SK-N-SH treated with all-trans-retinoic acid at 6 μM for 48 hours (cell line): ENCODE results near the gene GATM.

Experiments
- ATAC-seq: fragments of 200-7000 bp; cut with Tn5 transposase; 3 replicates; pipeline ENCODE4 v1.9.1; 2020; ENCODE audit warnings: mild to moderate bottlenecking, moderate library complexity
- ARNTL ChIP-seq: fragments of 450-650 bp; formaldehyde crosslinking; IDR thresholded peaks from 2 replicates; pipeline ENCODE4 v1.5.0; 2020; ENCODE audit warnings: low read depth, mild to moderate bottlenecking, moderate library complexity, borderline replicate concordance
- BACH2 ChIP-seq: fragments of 250-450 bp; sonication (Bioruptor Pico); IDR thresholded peaks from 2 replicates; pipeline ENCODE4 v1.9.0; 2021; ENCODE audit warnings: mild to moderate bottlenecking, borderline replicate concordance
- CSDC2 ChIP-seq: fragments of 250-450 bp; sonication (Bioruptor Pico); IDR thresholded peaks from 2 replicates; pipeline ENCODE4 v1.5.0; 2020; ENCODE audit warnings: mild to moderate bottlenecking, moderate library complexity
- CSRNP3 ChIP-seq: fragments of 250-450 bp; sonication (Bioruptor Pico); IDR thresholded peaks from 2 replicates; pipeline ENCODE4 v1.5.1; 2021; ENCODE audit warnings: mild to moderate bottlenecking, moderate library complexity
- ESRRG ChIP-seq: fragments of 250-450 bp; sonication (Bioruptor Pico); IDR thresholded peaks from 2 replicates; pipeline ENCODE4 v1.6.1; 2021; ENCODE audit warnings: mild to moderate bottlenecking
- GLIS3 ChIP-seq: fragments of 250-450 bp; sonication (Bioruptor Pico); IDR thresholded peaks from 2 replicates; pipeline ENCODE4 v1.5.0; 2020; ENCODE audit warnings: mild to moderate bottlenecking, moderate library complexity
- ISL1 ChIP-seq: fragments of 250-450 bp; sonication (Bioruptor Pico); IDR thresholded peaks from 2 replicates; pipeline ENCODE4 v2.1.2; 2022; ENCODE audit warnings: mild to moderate bottlenecking, moderate library complexity
- OSR1 ChIP-seq: fragments of 250-450 bp; sonication (Bioruptor Pico); IDR thresholded peaks from 2 replicates; pipeline ENCODE4 v1.8.0; 2022; ENCODE audit warnings: moderate library complexity, mild to moderate bottlenecking, inconsistent platforms
- POU6F1 ChIP-seq: fragments of 250-450 bp; sonication (Bioruptor Pico); IDR thresholded peaks from 2 replicates; pipeline ENCODE4 v1.8.0; 2021; ENCODE audit warnings: low read depth, mild to moderate bottlenecking, moderate library complexity, borderline replicate concordance
- PPARA ChIP-seq: fragments of 250-450 bp; sonication (Bioruptor Pico); IDR thresholded peaks from 2 replicates; pipeline ENCODE4 v1.5.0; 2020; ENCODE audit warnings: mild to moderate bottlenecking, borderline replicate concordance
- RARB ChIP-seq: fragments of 250-450 bp; sonication (Bioruptor Pico); IDR thresholded peaks from 2 replicates; pipeline ENCODE4 v1.8.0; 2021; ENCODE audit warnings: mild to moderate bottlenecking, moderate library complexity
- SNAI2 ChIP-seq: fragments of 250-450 bp; sonication (Bioruptor Pico); IDR thresholded peaks from 2 replicates; pipeline ENCODE4 v1.5.0; 2020; ENCODE audit warnings: mild to moderate bottlenecking, moderate library complexity
- TCF4 ChIP-seq: fragments of 250-450 bp; sonication (Bioruptor Pico); IDR thresholded peaks from 2 replicates; pipeline ENCODE4 v1.8.0; 2021; ENCODE audit warnings: mild to moderate bottlenecking, moderate library complexity, borderline replicate concordance
- TOX ChIP-seq: fragments of 250-450 bp; sonication (Bioruptor Pico); IDR thresholded peaks from 2 replicates; pipeline ENCODE4 v1.8.0; 2021; ENCODE audit warnings: mild to moderate bottlenecking, moderate library complexity, borderline replicate concordance
- TSHZ2 ChIP-seq: fragments of 250-450 bp; sonication (Bioruptor Pico); IDR thresholded peaks from 2 replicates; pipeline ENCODE4 v1.5.0; 2020; ENCODE audit warnings: mild to moderate bottlenecking, moderate library complexity
- ZC3H10 ChIP-seq: fragments of 250-450 bp; sonication (Bioruptor Pico); IDR thresholded peaks from 2 replicates; pipeline ENCODE4 v1.5.1; 2021; ENCODE audit warnings: mild to moderate bottlenecking, moderate library complexity
- ZFP3 ChIP-seq: fragments of 250-450 bp; sonication (Bioruptor Pico); IDR thresholded peaks from 2 replicates; pipeline ENCODE4 v1.5.0; 2020; ENCODE audit warnings: mild to moderate bottlenecking, moderate library complexity
- ZFP30 ChIP-seq: fragments of 450-650 bp; formaldehyde crosslinking; IDR thresholded peaks from 2 replicates; pipeline ENCODE4 v1.5.0; 2022; ENCODE audit warnings: mild to moderate bottlenecking, moderate library complexity
- ZNF70 ChIP-seq: fragments of 450-650 bp; formaldehyde crosslinking; IDR thresholded peaks from 2 replicates; pipeline ENCODE4 v1.5.0; 2020; ENCODE audit warnings: mild to moderate bottlenecking, moderate library complexity
- ZNF8 ChIP-seq: fragments of 450-650 bp; formaldehyde crosslinking; IDR thresholded peaks from 2 replicates; pipeline ENCODE4 v1.5.0; 2020; ENCODE audit warnings: mild to moderate bottlenecking, moderate library complexity
- TF ChIP-seq, protein P1 (sequence below): fragments of 250-450 bp; sonication (Bioruptor Pico); IDR thresholded peaks from 2 replicates; pipeline ENCODE4 v1.8.0; 2020; ENCODE audit warnings: mild to moderate bottlenecking, moderate library complexity, borderline replicate concordance
- TF ChIP-seq, protein P2 (sequence below): fragments of 250-450 bp; sonication (Bioruptor Pico); IDR thresholded peaks from 2 replicates; pipeline ENCODE4 v1.5.1; 2020; ENCODE audit warnings: low read depth, mild to moderate bottlenecking, moderate library complexity

The GATM gene

DNA sequence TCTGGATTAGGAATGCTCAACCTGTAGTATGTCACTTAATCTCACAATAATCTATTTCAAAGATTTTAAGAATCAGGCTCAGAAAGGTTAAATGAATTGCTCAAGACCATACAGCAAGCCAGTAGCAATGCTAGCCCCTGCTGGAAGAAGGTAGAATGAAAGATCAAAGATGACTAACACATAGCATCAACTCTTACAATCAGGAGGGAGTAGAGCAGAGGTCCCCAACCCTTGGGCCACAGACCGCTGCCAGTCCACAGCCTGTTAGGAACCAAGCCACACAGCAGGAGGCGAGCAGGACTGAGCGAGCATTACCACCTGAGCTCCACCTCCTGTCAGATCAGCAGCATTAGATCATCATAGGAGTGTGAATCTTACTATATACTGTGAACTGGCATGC is 15.5 kb upstream of the GATM start (continued):
- TF ChIP-seq, protein P1, sequence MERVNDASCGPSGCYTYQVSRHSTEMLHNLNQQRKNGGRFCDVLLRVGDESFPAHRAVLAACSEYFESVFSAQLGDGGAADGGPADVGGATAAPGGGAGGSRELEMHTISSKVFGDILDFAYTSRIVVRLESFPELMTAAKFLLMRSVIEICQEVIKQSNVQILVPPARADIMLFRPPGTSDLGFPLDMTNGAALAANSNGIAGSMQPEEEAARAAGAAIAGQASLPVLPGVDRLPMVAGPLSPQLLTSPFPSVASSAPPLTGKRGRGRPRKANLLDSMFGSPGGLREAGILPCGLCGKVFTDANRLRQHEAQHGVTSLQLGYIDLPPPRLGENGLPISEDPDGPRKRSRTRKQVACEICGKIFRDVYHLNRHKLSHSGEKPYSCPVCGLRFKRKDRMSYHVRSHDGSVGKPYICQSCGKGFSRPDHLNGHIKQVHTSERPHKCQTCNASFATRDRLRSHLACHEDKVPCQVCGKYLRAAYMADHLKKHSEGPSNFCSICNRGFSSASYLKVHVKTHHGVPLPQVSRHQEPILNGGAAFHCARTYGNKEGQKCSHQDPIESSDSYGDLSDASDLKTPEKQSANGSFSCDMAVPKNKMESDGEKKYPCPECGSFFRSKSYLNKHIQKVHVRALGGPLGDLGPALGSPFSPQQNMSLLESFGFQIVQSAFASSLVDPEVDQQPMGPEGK, result no peak
- no peak for TF ChIP-seq TOX

- ATAC-seq, result no peak
- TF ChIP-seq TSHZ2 (CRISPR knock-in tag), result no peak
- no peak for TF ChIP-seq ARNTL (CRISPR knock-in tag)
- no peak for TF ChIP-seq POU6F1 (CRISPR knock-in tag)
- no peak for TF ChIP-seq CSRNP3
- TF ChIP-seq, protein P1, result no peak
- no peak for TF ChIP-seq RARB (CRISPR knock-in tag)
- no peak for TF ChIP-seq ZNF70
- TF ChIP-seq OSR1 (CRISPR knock-in tag), result no peak
- TF ChIP-seq PPARA, result no peak
- no peak for TF ChIP-seq ZFP30 (CRISPR knock-in tag)
Observed at GRCh38 chr15:45392584-45392855, 14.2 kb upstream of the GATM start.

GRCh38 chr15:45391746-45392583 is 13.6 kb upstream of the GATM start:
- no peak for TF ChIP-seq ARNTL (CRISPR knock-in tag)
- no peak for TF ChIP-seq GLIS3
- no peak for TF ChIP-seq ZC3H10
- no peak for TF ChIP-seq TOX
- no peak for TF ChIP-seq ISL1
- TF ChIP-seq CSDC2, result no peak
- TF ChIP-seq BACH2 (CRISPR knock-in tag), result no peak
- TF ChIP-seq ZNF8 (CRISPR knock-in tag), result no peak
- no peak for TF ChIP-seq ZNF70
- no peak for TF ChIP-seq TCF4 (CRISPR knock-in tag)
- no peak for TF ChIP-seq PPARA
- TF ChIP-seq ESRRG (CRISPR knock-in tag), result no peak
- no peak for TF ChIP-seq CSRNP3
- TF ChIP-seq SNAI2 (CRISPR knock-in tag), result no peak
- TF ChIP-seq ZFP3, result no peak
- TF ChIP-seq OSR1 (CRISPR knock-in tag), result no peak
- no peak for TF ChIP-seq RARB (CRISPR knock-in tag)
- TF ChIP-seq, protein P2, sequence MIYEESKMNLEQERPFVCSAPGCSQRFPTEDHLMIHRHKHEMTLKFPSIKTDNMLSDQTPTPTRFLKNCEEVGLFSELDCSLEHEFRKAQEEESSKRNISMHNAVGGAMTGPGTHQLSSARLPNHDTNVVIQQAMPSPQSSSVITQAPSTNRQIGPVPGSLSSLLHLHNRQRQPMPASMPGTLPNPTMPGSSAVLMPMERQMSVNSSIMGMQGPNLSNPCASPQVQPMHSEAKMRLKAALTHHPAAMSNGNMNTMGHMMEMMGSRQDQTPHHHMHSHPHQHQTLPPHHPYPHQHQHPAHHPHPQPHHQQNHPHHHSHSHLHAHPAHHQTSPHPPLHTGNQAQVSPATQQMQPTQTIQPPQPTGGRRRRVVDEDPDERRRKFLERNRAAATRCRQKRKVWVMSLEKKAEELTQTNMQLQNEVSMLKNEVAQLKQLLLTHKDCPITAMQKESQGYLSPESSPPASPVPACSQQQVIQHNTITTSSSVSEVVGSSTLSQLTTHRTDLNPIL, result no peak
- no peak for ATAC-seq
